Neuron (in vitro differentiated cells): ENCODE measurements around the gene RFWD3.
A peak's percentile ranks its signal among the peaks of the same experiment; 100 is the strongest.

Source experiments
- H2AFZ ChIP-seq: one replicate; pipeline ENCODE4 v1.6.1; 2013; ENCODE audit warnings: low read depth, mild to moderate bottlenecking, inconsistent platforms, low read length, moderate library complexity
- H3K27me3 ChIP-seq: one replicate; pipeline ENCODE4 v1.6.1; 2013; ENCODE audit warnings: low read length; ENCODE audit not compliant: insufficient read depth
- H3K36me3 ChIP-seq: one replicate; pipeline ENCODE4 v1.6.1; 2013; ENCODE audit warnings: low read length; ENCODE audit not compliant: insufficient read depth
- H3K4me1 ChIP-seq: one replicate; pipeline ENCODE4 v1.6.1; 2013; ENCODE audit warnings: low read length; ENCODE audit not compliant: insufficient read depth
- H3K4me3 ChIP-seq: 2 replicates; pipeline ENCODE4 v1.5.1; 2013; ENCODE audit warnings: mild to moderate bottlenecking, low read length, moderate library complexity
- H3K9me3 ChIP-seq: one replicate; pipeline ENCODE4 v1.6.1; 2013; ENCODE audit warnings: low read length

The RFWD3 gene

DNA sequence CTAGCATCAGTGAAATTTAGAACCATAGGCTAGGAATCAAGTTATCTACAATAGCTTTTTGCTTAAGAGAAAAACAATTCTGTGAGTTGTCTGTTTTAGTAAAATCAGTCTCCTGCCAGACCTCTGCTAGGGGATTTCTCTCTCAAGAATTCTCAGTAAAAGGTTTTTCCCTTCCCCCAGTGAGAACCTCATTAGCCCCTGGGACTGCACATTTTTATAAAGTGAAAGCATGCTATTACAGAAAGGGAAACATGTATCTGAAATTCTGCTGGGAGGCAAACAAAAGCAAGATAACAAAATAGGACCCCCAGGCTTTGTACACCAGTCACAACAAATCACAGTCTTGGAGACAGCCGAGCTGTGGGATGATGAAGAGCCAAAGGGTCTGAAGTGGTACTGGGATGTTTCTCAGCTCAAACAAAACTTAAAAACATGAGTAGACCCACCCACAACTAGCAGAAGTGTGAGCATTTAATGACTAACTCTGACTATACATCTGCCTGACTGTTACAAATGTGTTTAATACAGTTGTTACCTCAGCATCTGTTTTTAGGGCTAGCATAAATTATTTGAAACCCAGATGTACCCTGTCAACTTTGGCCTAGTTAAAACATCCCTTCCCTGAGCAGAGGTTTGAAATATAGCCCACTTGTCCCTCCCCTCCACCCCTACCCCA is 39.8 kb downstream of the RFWD3 start:
- Histone ChIP-seq H3K36me3 (peaks cover 92% of the 10 kb centered on the region), H3K4me1 (no peaks in the 10 kb centered on the region), H3K9me3 (no peaks in the 10 kb centered on the region), H2AFZ (no peak overlapping the region), H3K27me3 (no peaks in the 10 kb centered on the region), H3K4me3 (no peak overlapping the region)

DNA sequence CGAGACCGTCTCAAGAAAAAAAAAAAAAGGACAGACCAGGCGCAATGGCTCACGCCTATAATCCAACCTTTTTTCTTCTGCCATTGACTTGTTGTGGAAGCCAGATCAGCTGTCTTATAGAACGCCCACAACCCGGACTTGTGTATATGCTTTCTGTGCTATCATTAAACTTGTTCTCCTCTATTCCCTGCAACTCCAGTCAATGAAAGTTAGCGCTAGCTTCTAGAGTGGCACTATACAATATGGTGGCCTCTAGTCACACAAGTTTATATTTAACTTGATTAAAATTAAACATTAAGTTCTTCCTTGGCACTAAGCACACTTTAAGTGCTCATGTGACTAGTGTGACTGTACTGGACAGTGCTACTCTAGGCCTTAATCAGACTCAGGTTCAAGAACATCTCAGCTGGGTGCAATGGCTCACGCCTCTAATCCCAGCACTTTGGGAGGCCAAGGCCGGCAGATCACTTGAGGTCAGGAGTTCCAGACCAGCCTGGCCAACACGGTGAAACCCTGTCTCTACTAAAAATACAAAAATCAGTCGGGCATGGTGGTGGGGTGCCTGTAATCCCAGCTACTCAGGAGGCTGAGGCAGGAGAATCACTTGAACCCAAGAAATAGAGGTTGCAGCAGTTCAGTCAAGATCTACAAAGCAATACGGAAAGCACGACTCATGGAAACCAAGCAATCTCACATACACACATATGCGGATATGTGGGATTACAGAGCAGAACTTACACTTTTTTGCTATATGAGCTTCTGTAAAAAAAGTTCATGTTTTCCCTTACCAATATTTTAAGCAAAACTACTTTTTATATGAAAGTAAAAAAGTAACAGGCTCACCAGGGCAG is 41.0 kb downstream of the RFWD3 start:
- H3K9me3 ChIP-seq = no peaks in the 10 kb centered on the region
- H2AFZ ChIP-seq = no peak overlapping the region
- H3K4me3 ChIP-seq = no peak overlapping the region
- peaks cover 89% of the 10 kb centered on the region for H3K36me3 ChIP-seq
- H3K4me1 ChIP-seq = no peaks in the 10 kb centered on the region
- no peaks in the 10 kb centered on the region for H3K27me3 ChIP-seq

GRCh38 chr16:74623839-74624235 is 42.8 kb downstream of the RFWD3 start:
- no peaks in the 10 kb centered on the region for H3K27me3 ChIP-seq
- H2AFZ ChIP-seq = no peak overlapping the region
- H3K4me1 ChIP-seq = no peaks in the 10 kb centered on the region
- no peak overlapping the region for H3K4me3 ChIP-seq
- H3K9me3 ChIP-seq = no peaks in the 10 kb centered on the region
- H3K36me3 ChIP-seq = peaks cover 77% of the 10 kb centered on the region

- peaks cover 74% of the 10 kb centered on the region for H3K36me3 ChIP-seq
Measured at GRCh38 chr16:74623214-74623838, 43.4 kb downstream of the RFWD3 start.

DNA sequence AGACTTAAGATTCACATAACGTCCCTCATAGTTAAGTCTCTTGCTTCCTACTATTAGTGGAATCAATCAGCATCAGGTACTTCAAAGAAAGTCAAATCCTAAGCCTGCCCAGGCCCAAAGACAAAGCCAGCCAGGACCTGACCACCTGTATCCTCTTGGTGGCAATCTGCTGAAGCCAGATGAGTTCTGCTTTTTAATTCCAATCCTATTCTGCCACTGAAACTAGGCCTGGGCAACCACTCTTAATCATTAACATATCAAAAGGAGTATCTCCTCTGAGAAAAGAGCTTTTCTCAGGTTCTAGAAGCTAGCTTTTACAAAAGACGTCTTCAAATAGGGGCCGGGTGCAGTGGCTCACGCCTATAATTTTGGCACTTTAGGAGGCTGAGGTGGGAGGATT is 44.7 kb downstream of the RFWD3 start:
- Histone ChIP-seq H2AFZ (no peak overlapping the region), H3K9me3 (no peaks in the 10 kb centered on the region), H3K27me3 (no peaks in the 10 kb centered on the region), H3K4me3 (no peak overlapping the region), H3K36me3 (peaks cover 63% of the 10 kb centered on the region), H3K4me1 (no peaks in the 10 kb centered on the region)

More at GRCh38 chr16:74623214-74623838, 43.4 kb downstream of the RFWD3 start:
- Histone ChIP-seq H3K9me3 (no peaks in the 10 kb centered on the region), H3K4me1 (no peaks in the 10 kb centered on the region), H3K4me3 (no peak overlapping the region), H2AFZ (no peak overlapping the region), H3K27me3 (no peaks in the 10 kb centered on the region)

DNA sequence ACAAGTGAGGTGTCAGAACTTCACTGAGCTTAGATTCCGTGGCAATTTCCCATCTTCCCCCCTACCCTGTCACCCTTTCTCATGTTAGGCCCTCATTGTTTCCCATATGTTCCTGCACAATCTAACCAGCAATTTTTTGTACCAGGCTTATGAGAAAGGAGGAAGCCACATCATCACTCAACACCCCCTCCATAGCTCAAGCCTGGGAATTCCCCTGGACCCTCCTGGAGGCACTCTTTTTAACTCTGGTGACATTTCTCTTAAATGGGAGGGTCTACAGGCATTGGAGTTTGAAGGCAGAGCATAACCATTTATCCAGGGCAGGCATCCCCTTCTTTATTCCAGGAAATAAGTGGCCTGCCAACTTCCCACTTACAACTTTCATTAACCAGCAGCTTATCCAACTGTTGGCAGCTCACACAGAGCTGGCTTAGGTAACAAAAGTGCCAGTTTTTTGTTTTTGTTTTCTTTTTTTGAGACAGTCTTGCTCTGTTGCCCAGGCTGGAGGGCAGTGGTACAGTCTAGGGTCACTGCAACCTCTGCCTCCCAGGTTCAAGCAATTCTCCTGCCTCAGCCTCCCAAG is 49.4 kb downstream of the RFWD3 start:
- Histone ChIP-seq H3K27me3 (no peaks in the 10 kb centered on the region), H3K4me1 (no peaks in the 10 kb centered on the region), H3K4me3 (no peak overlapping the region), H2AFZ (no peak overlapping the region), H3K36me3 (peaks cover 20% of the 10 kb centered on the region), H3K9me3 (no peaks in the 10 kb centered on the region)

- no peaks in the 10 kb centered on the region for H3K36me3 ChIP-seq
Measured at GRCh38 chr16:74611721-74612120, 55.0 kb downstream of the RFWD3 start.

GRCh38 chr16:74608944-74609343 is 57.7 kb downstream of the RFWD3 start:
- Histone ChIP-seq H3K36me3 (no peaks in the 10 kb centered on the region), H3K9me3 (no peaks in the 10 kb centered on the region), H3K4me3 (no peak overlapping the region), H2AFZ (no peak overlapping the region), H3K27me3 (no peaks in the 10 kb centered on the region), H3K4me1 (peaks cover 21% of the 10 kb centered on the region)

More at GRCh38 chr16:74611721-74612120, 55.0 kb downstream of the RFWD3 start:
- Histone ChIP-seq H3K4me1 (peaks cover 6% of the 10 kb centered on the region), H3K27me3 (no peaks in the 10 kb centered on the region), H2AFZ (no peak overlapping the region), H3K4me3 (no peak overlapping the region), H3K9me3 (no peaks in the 10 kb centered on the region)

GRCh38 chr16:74608381-74608780 is 58.3 kb downstream of the RFWD3 start:
- Histone ChIP-seq H3K36me3 (no peaks in the 10 kb centered on the region), H2AFZ (no peak overlapping the region), H3K9me3 (no peaks in the 10 kb centered on the region), H3K4me3 (no peak overlapping the region), H3K4me1 (peaks cover 23% of the 10 kb centered on the region), H3K27me3 (no peaks in the 10 kb centered on the region)

DNA sequence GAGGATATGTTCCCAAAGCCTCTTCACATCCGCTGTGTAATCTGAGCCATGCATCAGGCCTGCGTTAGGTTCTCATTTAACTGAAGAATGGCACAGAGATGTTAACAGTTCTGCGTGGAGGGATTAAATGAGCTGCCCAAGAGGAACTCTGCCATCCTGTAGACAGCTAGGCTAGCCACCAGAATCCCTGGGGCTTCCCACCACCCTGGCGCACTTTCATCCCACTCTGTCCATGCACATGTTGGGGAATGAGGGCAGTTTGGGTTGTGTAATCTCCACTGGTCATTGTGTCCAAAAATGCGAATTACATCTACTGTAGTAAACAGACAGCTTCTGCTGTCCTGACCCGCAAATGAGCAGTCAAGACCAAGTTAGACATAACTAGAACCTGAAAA is 58.7 kb downstream of the RFWD3 start:
- Histone ChIP-seq H3K4me1 (peaks cover 23% of the 10 kb centered on the region), H3K9me3 (no peaks in the 10 kb centered on the region), H2AFZ (peak overlapping the region; percentile 97), H3K27me3 (no peaks in the 10 kb centered on the region), H3K36me3 (no peaks in the 10 kb centered on the region), H3K4me3 (peak overlapping the region; percentile 70)

DNA sequence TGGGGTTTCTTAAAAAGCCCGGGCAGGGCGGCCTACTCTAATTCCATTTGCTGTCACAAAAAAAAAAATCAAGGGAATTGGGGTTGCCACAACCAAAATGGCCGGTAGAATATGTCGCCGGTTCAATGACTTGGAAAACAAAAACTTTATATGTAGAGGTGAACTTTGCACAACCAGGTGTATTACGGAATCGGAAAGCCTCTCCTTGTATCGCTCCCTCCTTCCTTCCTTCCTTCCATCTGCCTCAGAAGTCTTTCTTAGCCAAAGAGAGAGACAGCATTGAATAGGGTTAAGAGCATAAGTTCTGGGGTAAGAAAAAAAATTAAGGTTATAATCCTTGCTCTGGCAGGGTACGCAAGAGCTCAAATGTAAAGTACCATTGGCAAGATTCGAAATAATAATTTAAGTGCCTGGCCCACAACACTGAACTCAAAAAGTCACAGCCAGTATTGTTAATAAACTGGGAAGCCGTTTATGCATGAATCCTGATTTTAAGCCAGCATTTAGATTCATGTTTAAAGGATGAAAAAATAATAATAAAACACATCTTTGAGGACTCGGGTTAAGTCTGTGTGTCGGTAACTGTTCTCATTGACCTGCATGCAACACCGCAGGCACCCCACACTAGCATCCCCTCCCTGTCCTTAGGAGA is 59.2 kb downstream of the RFWD3 start:
- peak overlapping the region; percentile 70 for H3K4me3 ChIP-seq
- H3K9me3 ChIP-seq = no peaks in the 10 kb centered on the region
- peaks cover 23% of the 10 kb centered on the region for H3K4me1 ChIP-seq
- H3K27me3 ChIP-seq = no peaks in the 10 kb centered on the region
- H2AFZ ChIP-seq = peak overlapping the region; percentile 97
- H3K36me3 ChIP-seq = no peaks in the 10 kb centered on the region

DNA sequence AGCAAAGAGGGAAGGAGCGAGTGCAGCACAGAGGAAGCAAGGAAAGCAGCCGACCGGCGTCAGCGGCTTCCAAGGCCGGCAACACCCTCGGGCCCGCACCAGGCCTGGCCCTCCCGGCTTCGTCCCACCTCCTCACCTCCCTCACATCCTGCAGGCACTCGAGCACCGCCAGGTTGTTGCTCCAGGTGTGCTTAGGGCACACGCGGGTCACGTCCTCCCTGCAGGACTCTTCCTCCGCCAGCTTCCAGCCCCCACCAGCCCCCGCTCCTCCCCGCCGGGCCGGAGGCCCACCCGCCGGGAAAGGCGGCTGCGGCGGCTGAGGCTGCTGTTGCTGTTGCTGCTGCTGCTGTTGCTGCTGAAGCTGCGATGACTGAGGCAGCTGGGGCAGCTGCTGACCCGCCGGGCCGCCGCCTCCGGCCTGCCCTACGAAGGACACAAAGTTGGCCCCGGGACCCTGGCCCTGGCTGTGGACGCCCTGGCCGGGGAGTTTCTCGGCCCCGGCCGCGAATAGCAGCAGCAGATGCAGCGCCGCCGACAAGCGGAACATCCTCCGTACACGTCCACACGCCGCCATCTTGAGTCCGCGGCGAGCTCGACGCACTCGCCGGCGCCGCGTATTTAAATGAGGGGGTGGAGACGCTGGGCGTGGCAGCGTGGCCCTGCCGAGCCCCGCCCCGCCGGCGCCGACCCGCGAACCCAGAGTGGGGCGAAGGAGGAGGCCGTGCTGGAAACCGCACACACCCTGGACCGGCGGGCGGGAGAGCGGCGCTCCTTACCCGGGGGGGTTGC is 60.0 kb downstream of the RFWD3 start, which contains the start of gene GLG1:
Gene GLG1 (minus strand): TSS at position 594 of the 789 bp plus-strand sequence. CDS start 20 bp downstream, at position 574.
- no peaks in the 10 kb centered on the region for H3K36me3 ChIP-seq
- H3K9me3 ChIP-seq = no peaks in the 10 kb centered on the region
- peaks cover 23% of the 10 kb centered on the region for H3K4me1 ChIP-seq
- H2AFZ ChIP-seq = peak within 1 kb of the TSS; percentile 97
- H3K27me3 ChIP-seq = no peaks in the 10 kb centered on the region
- H3K4me3 ChIP-seq = peak within 1 kb of the TSS; percentile 70
